IPS-18a (cell line): Measurements from ENCODE around the gene FKBP10.

Source experiments
- H3K27ac ChIP-seq: one replicate; pipeline ENCODE4 v1.5.1; 2013; ENCODE audit warnings: low read length
- H3K27me3 ChIP-seq: one replicate; pipeline ENCODE4 v1.6.1; 2013; ENCODE audit warnings: mild to moderate bottlenecking, low read length; ENCODE audit not compliant: control insufficient read depth, insufficient read depth
- H3K36me3 ChIP-seq: one replicate; pipeline ENCODE4 v1.6.1; 2013; ENCODE audit warnings: low read depth, low read length; ENCODE audit not compliant: control insufficient read depth
- H3K4me1 ChIP-seq: one replicate; pipeline ENCODE4 v1.6.1; 2013; ENCODE audit warnings: low read depth, low read length; ENCODE audit not compliant: control insufficient read depth
- H3K4me3 ChIP-seq: one replicate; pipeline ENCODE4 v1.5.1; 2013; ENCODE audit warnings: low read length
- H3K9ac ChIP-seq: one replicate; pipeline ENCODE4 v1.6.1; 2013; ENCODE audit warnings: mild to moderate bottlenecking, low read length, moderate library complexity
- H3K9me3 ChIP-seq: one replicate; pipeline ENCODE4 v1.6.1; 2013; ENCODE audit warnings: low read depth, low read length; ENCODE audit not compliant: control insufficient read depth

The FKBP10 gene

DNA sequence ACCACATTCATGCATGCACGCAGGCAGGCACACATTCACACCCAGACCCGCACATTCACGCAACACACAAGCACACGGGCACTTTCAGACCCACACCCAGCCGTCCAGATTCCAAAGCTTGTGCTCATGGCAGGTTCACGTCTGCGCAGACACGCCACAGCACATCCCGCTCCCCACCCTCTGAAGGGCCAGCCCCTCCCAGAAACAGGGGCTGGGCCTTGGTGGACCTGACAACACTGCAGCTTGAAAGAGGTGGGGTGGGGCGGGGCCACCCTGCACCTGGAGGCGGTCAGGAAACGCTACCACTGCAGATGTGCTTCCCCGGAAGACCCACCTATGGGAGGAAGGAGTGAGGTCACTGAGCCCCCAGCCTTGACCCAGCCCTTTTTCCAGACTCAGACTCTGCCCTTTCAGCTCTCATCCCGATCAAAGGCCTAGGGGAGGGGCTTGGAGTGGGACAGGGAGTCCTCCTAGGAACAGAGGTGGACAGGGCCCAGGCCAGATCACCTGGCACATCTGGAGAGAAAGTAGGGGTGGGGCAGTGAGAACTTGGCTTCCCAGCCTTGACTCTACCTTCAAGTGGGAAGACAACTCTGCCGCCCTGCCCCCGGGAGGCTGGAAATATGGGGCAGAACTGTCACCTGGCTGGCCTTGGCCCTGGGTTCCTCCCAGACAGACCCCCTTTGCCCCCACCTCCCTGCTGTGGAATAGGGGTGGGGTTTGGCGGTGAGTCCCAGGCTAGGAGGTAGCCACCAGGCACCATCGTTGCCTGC lies 12.0 kb upstream of the FKBP10 start:
- no peak overlapping the region for H3K9ac ChIP-seq
- no peaks in the 10 kb centered on the region for H3K36me3 ChIP-seq
- peak overlapping the region; percentile 18 for H3K4me3 ChIP-seq
- no peaks in the 10 kb centered on the region for H3K9me3 ChIP-seq
- peaks cover 12% of the 10 kb centered on the region for H3K4me1 ChIP-seq
- H3K27ac ChIP-seq, result no peak overlapping the region
- H3K27me3 ChIP-seq, result no peaks in the 10 kb centered on the region

DNA sequence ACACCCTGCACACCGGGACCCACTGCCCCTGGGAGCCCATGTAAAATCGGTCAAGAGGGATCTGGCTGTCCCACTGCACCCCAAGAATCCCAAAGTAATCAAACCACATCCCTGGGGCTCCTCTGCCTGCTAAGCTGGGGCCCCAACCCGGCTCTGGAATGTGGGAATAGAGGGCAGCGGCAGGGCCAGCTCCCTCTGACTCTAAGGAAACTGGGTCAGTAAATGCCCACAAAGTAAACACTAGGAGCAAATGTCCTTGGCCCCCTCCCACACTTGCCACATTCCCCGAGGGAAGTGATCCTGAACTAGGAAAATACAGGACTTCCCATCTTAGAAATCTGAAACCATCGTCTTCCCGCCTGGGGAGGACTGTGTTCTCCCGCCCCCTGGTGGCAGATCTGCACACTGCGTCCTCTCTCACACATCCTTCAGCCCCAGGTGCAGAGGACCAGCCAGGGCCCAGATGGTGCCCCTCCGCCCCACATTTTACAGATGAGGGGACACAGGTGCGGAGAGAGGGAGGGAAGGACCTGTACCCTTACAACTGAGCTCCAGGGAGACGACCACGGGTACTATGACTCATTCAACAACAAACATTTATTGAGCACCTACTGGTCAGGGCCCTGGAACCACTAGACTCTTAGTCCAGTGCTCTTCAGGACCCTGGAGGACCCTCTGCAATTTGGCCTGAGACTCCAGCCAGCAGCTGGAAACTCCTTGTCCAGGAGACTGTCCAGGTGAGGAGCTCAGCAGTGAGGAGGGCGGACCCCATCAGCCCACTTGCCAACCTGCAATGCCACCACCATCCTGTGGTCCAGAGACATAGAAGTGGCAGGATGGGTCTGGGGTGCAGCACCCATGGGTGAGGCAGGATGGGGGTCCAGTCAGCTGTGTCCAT lies 11.2 kb upstream of the FKBP10 start:
- Histone ChIP-seq H3K9ac (no peak overlapping the region), H3K4me3 (peak overlapping the region; percentile 18), H3K4me1 (peaks cover 12% of the 10 kb centered on the region), H3K27ac (no peak overlapping the region), H3K27me3 (no peaks in the 10 kb centered on the region), H3K9me3 (no peaks in the 10 kb centered on the region), H3K36me3 (no peaks in the 10 kb centered on the region)

GRCh38 chr17:41803049-41804020 lies 9.5 kb upstream of the FKBP10 start:
- no peak overlapping the region for H3K27ac ChIP-seq
- H3K36me3 ChIP-seq, result no peaks in the 10 kb centered on the region
- H3K9ac ChIP-seq, result no peak overlapping the region
- no peak overlapping the region for H3K4me3 ChIP-seq
- H3K4me1 ChIP-seq, result peaks cover 12% of the 10 kb centered on the region
- no peaks in the 10 kb centered on the region for H3K9me3 ChIP-seq
- H3K27me3 ChIP-seq, result no peaks in the 10 kb centered on the region

GRCh38 chr17:41806685-41807445 lies 5.9 kb upstream of the FKBP10 start:
- no peak overlapping the region for H3K9ac ChIP-seq
- H3K36me3 ChIP-seq, result no peaks in the 10 kb centered on the region
- no peaks in the 10 kb centered on the region for H3K9me3 ChIP-seq
- no peak overlapping the region for H3K27ac ChIP-seq
- peaks cover 7% of the 10 kb centered on the region for H3K27me3 ChIP-seq
- no peak overlapping the region for H3K4me3 ChIP-seq
- H3K4me1 ChIP-seq, result peaks cover 5% of the 10 kb centered on the region

DNA sequence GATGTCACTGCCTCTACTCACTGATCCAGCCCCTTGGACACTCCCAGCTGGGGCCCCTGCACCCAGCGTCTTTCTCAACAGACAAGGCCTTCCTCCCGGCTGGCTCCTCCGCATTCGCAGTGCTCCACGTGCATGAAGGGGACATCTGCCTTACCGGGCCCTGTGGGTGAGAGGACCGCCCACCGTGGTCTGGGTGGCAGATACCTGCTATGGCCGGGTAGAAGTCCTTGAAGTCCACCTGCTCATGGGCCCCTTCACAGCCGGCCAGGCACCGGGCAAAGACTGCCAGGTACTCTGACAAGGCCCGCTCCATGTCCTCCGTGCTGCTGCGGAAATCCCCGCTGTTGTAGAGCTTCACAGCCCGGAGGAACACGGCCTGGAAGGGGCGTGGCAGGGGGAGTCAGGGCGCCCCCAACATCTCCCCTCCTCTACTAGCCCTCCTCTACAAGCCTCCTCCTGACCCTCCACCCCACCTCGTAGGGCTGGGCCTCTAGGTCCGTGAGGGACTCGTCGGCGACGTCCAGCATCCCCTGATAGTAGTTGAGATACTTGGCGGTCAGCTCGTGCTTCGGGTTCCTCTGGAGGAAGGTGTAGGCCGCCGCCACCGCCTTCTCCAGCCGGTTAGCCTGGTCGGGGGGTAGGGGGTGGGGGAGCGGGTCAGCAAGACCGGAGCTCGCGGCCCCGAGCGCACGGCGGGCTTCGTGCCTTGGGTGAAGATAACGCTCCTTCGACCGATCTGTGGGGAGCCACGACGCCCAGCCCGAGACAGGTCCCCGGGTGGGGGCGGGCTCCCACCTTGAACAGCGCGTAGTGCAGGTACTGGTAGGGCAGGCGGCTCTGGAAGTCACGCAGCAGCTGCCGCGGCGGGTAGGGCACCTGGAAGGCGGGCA lies 1.9 kb upstream of the FKBP10 start:
- Histone ChIP-seq H3K4me1 (peaks cover 5% of the 10 kb centered on the region), H3K27me3 (peaks cover 7% of the 10 kb centered on the region), H3K9me3 (no peaks in the 10 kb centered on the region), H3K4me3 (peak overlapping the region; percentile 99), H3K9ac (peak overlapping the region; percentile 87), H3K36me3 (no peaks in the 10 kb centered on the region), H3K27ac (no peak overlapping the region)

DNA sequence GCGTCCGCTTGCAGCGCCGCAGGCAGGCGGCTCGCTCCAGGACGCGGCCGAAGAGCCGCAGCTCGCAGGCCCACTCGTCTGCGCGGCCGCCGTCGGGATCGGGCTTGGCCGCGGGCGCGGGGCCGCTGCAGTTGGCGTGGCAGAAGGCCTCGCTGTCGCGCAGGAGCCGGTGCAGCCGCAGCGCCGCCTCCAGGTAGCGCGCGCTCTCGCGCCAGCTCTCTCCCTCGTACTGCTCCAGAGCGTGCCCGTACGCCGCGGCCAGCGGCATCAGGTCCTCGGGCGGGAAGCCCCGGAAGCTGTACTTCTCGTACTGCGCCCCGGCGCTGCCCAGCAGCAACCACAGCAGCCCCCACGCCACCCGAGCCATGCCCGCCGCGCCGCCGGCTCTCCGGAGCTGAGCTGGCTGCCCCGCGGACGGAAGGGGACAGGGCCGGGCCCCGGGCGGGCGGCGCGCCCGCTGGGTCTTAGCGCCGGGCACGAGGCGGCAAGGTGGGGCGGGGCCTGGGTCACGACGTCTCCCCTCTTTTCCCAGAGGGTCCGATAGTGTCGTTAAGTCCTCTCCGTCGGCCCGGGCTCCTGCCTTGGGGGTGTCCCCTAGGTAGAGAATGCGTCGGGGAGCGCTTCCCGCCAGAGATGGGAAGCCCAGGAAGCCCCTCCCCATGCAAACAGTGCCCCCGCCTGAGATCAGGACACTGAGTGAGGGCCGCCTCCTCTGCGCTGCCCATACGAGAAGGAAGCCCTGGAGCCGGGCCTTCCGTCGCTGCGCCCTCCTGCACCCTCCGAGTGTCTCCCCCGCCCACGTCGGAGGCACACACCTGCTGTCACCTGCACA lies 1.0 kb upstream of the FKBP10 start, which contains the start of gene P3H4:
P3H4 (minus strand) TSS at position 401 of the 832 bp plus-strand sequence; CDS start at position 367, 34 bp downstream.
- Histone ChIP-seq H3K36me3 (no peaks in the 10 kb centered on the region), H3K27me3 (peaks cover 7% of the 10 kb centered on the region), H3K27ac (peak within 1 kb of the TSS; percentile 51), H3K4me1 (peaks cover 5% of the 10 kb centered on the region), H3K4me3 (peak within 1 kb of the TSS; percentile 99), H3K9me3 (no peaks in the 10 kb centered on the region), H3K9ac (peak within 1 kb of the TSS; percentile 87)

- Histone ChIP-seq H3K4me1 (peaks cover 5% of the 10 kb centered on the region), H3K27me3 (peaks cover 7% of the 10 kb centered on the region), H3K27ac (peak overlapping the region; percentile 51), H3K9ac (peak overlapping the region; percentile 87), H3K36me3 (no peaks in the 10 kb centered on the region), H3K4me3 (peak overlapping the region; percentile 99), H3K9me3 (no peaks in the 10 kb centered on the region)
These were observed 412 bp downstream of the FKBP10 start for GRCh38 chr17:41813152-41813680.

DNA sequence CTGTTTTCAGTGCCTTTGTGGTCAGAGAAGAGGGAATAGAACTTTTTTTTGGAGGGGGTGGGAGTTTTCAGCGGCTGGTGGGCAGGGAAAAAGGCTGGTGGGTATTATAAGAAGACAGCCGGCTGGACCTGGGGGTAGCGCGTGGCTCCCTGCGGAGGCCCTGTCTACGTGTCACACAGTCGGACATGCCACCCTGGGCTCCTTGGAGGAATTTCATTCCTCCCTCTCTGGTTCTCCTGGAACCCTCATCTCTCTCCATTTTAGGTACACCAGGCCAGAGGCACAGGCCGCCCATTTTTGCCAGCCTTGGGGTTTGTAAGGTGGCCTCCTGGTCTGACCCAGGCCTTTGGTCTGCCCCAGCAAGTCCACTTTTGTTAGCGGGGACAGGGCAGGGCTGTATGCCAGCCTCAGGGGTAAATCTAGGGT lies 908 bp downstream of the FKBP10 start:
- Histone ChIP-seq H3K4me1 (peaks cover 5% of the 10 kb centered on the region), H3K27me3 (peaks cover 7% of the 10 kb centered on the region), H3K36me3 (no peaks in the 10 kb centered on the region), H3K9me3 (no peaks in the 10 kb centered on the region), H3K9ac (peak overlapping the region; percentile 87), H3K4me3 (peak overlapping the region; percentile 99), H3K27ac (peak overlapping the region; percentile 51)

GRCh38 chr17:41814195-41814594 lies 1.4 kb downstream of the FKBP10 start:
- no peak overlapping the region for H3K9ac ChIP-seq

More at GRCh38 chr17:41814195-41814594, 1.4 kb downstream of the FKBP10 start:
- Histone ChIP-seq H3K27ac (no peak overlapping the region), H3K9me3 (no peaks in the 10 kb centered on the region), H3K4me3 (peak overlapping the region; percentile 99), H3K4me1 (peaks cover 9% of the 10 kb centered on the region), H3K27me3 (peaks cover 7% of the 10 kb centered on the region), H3K36me3 (no peaks in the 10 kb centered on the region)
